GM18505 (cell line): ENCODE data around the gene WFDC5.
"Not testable (repeated sequence)": the region's sequence is repeated elsewhere in the genome, so short reads cannot be mapped to it uniquely, and the experiment has no call there.

Source experiments
- ATAC-seq: cut with Tn5 transposase; IDR thresholded peaks from one replicate; pipeline ENCODE4 v1.9.1; 2021; ENCODE audit not compliant: unreplicated experiment
- POLR2A ChIP-seq: IDR thresholded peaks from 4 replicates; pipeline ENCODE4 v1.6.1; 2011; ENCODE audit warnings: borderline replicate concordance; ENCODE audit not compliant: insufficient read depth, insufficient read length; ENCODE audit errors: extremely low read depth

Gene WFDC5

GRCh38 chr20:45114465-45115385 is at the start of gene WFDC5:
Gene WFDC5 (minus strand): TSS chr20:45115174. CDS start chr20:45115083, 91 bp downstream.
- TF ChIP-seq POLR2A = no peak
- no peak for ATAC-seq

- ATAC-seq = no peak
- TF ChIP-seq POLR2A = no peak
These were observed 48.3 kb upstream of the WFDC5 start for GRCh38 chr20:45163083-45163803.

GRCh38 chr20:45157962-45158361 is 43.0 kb upstream of the WFDC5 start:
- TF ChIP-seq POLR2A = no peak
- ATAC-seq = no peak

GRCh38 chr20:45156713-45157112 is 41.7 kb upstream of the WFDC5 start:
- TF ChIP-seq POLR2A = no peak
- no peak for ATAC-seq

GRCh38 chr20:45154794-45155193 is 39.8 kb upstream of the WFDC5 start:
- not testable (repeated sequence) for ATAC-seq

GRCh38 chr20:45154183-45154582 is 39.2 kb upstream of the WFDC5 start:
- no peak for TF ChIP-seq POLR2A

GRCh38 chr20:45153752-45154151 is 38.8 kb upstream of the WFDC5 start:
- no peak for TF ChIP-seq POLR2A
- ATAC-seq = no peak

More at GRCh38 chr20:45154183-45154582, 39.2 kb upstream of the WFDC5 start:
- no peak for ATAC-seq

- no peak for ATAC-seq
- no peak for TF ChIP-seq POLR2A
These were observed 38.2 kb upstream of the WFDC5 start for GRCh38 chr20:45153147-45153546.

- TF ChIP-seq POLR2A = no peak
- no peak for ATAC-seq
These were observed 37.4 kb upstream of the WFDC5 start for GRCh38 chr20:45152405-45152804.

GRCh38 chr20:45149062-45149461 is 34.1 kb upstream of the WFDC5 start:
- ATAC-seq = no peak
- TF ChIP-seq POLR2A = no peak

GRCh38 chr20:45140836-45141235 is 25.9 kb upstream of the WFDC5 start:
- TF ChIP-seq POLR2A = no peak
- no peak for ATAC-seq

- not testable (repeated sequence) for ATAC-seq
These were observed 24.9 kb upstream of the WFDC5 start for GRCh38 chr20:45139733-45140375.

- TF ChIP-seq POLR2A = no peak
- no peak for ATAC-seq
These were observed 23.8 kb upstream of the WFDC5 start for GRCh38 chr20:45138561-45139300.
